Renal cortex interstitium (tissue), 11 donors: ENCODE results near the gene AEN. TPM values are rescaled to one million over a fixed set of nuclear protein-coding genes. Genes with fewer than 3 reads are reported as not detected.

Experiments
- DNase-seq, 11 donors: peaks; one replicate each; pipeline ENCODE4 v3.0.0-alpha.2; 2013; ENCODE audit warnings: low read depth in 9 of 11, low spot score in 4 of 11; ENCODE audit errors: extremely low read depth in 1 of 11
- polyA plus RNA-seq, 3 donors: library from polyadenylated mRNA; unstranded; fragments of 120-200 nt; gene quantifications; one replicate each; pipeline ENCODE4 v1.2.1, GENCODE V29; 2013; ENCODE audit not compliant: insufficient read length in 3 of 3

Gene AEN
- polyA plus RNA-seq, 3 donors: 5.6 to 6.9 (median 5.8) TPM

GRCh38 chr15:88609344-88610090, 11.6 kb upstream of the AEN start:
- DNase-seq: no peak

DNA sequence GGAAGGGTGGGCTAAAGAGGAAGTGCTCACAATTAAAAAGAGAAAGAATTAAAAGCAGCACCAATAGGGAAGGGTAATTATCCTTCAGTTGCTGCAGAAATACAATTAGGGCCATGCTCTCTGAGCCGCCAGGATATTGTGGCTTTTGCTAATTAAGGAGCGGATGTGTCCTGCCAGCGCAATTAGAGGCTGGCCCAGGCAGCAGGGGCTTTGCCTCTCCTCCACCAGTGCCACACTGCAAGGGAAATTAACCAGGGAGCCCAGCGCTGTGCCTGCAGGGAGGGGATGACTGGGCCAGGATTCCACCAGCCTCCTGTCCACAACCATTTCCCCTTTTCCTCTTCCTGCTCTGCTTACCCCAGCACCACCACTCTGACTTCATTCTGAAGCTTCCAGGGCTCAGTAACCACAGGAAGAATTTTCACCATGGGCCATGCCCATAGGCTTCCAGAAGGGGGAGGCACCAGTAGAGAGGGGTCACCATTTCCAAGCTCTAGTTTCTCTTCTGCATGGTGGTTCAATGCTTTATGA, 10.4 kb upstream of the AEN start:
- no peak for DNase-seq

GRCh38 chr15:88612186-88612796, 8.8 kb upstream of the AEN start:
- no peak for DNase-seq

DNA sequence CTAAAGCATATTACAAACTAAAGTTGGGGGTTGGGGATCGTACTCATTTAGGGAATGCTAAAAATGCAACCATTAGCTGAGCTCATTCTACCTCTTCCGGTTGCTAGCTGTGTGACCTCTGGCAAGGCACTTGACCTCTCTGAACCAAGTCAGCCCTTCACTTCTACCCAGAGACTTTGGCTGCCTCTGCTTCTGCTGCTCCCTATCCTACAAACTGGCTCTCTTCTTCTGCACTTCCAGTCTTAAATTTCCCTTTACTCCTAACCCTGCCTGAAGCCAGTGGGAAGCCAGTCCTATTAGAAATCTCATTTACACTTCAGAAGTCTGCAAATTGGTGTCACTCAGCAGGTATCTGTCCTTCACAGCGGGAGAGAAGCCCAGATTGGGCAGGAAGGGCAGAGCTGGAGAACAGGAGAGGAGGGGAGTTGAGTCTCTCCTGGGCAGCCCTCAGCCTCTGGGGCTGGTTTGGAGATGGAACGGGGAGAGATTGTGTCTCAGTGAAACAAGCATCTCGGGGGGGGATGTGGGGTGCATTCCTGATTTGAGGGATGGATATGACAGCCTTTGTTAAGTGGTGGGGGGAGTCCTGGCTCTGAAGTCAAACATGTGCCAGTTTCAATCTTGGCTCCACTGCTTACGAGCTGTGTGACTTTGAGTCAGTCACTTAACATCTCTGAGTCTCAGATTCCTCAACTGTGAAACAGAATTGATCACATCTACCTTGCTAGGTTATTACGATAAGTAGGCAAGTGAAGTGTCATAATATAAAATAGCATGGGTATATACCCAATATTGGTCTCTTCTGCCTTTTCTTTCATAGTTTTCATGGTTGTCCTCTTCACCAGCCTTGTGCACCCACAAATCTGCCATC, 7.8 kb upstream of the AEN start:
- DNase-seq: no peak

DNA sequence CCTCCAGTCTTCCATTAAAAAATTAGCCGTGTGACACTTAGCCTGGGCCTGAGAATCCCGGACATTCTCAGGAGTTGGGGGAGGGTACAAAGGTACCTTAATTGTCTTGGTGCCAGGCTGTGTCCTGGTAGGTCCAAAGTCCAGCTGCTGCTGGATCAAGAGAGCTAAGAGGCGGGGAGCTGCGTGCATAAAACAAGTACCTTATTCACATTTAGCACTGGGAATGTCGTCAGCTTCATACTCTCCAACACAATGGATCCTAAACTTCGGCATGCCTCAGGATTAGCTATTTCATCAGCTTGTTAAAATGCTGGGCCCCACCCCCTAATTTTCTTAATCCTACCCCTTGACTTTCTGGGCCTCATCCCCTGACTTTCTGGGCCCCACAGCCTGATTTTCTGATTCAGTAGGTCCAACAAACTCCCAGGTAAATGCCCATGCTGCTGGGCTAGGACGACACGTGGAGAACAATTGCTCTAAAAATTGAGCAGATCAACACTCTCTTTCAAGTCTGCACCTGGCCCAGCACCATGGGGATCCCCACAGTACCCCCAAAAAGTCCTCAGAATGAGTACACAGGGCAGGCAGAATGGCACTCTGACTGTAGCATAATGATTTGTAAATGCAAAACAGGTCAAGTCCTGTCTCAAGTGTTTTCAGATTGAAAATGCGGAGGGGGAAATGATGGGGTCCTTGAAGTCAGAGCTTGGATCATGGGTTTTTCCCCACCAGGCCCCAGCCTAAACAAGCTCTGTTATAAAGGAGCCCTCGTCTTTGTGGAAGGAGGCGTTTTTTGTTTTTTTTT, 5.6 kb upstream of the AEN start:
- DNase-seq: no peak

- no peak for DNase-seq
Measured at GRCh38 chr15:88616240-88616639, 4.9 kb upstream of the AEN start.

DNA sequence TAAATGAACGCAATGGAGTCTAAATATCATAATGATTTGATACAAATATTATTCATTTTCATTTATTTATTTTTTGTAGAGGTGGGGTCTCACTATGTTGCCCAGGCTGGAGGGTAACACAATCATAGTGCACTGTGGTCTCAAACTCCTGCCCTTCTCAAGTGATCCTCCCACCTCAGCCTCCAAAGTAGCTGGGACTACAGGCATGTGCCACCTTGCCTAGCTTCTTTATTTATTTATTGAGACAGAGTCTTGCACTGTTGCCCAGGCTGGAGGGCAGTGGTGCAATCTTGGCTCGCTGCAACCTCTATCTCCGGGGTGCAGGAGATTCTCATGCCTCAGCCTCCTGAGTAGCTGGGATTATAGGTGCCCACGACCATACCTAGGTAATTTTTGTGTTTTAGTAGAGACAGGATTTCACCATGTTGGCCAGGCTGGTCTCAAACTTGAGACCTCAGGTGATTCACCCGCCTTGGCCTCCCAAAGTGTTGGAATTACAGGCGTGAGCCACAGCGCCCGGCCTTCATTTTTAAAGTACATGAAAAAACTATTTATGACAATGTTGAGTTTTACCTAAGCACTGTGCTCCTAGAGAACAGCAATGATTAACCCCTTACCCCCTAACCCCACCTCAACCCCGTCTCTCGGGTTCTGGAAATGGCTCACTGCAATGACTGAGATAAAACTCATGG, 4.0 kb upstream of the AEN start:
- no peak for DNase-seq

DNA sequence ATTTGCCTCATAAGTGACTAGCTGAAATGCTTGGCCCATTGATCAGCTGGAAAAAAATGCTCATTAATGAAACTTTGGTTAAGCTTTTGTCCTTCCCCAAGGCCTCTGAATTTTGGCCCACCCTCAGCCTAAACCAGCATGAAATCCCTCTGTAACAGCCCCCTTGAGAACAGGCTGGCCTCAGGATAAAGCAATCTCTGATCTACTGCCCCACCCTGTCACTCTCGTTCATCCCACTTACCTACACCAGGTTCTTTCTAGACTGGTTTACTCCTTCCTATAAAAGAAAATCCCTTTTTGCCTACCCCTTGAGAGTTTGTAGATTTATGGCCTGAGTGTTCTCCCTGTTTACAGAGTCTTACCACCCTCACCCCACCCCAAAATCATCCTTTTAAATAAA, 3.4 kb upstream of the AEN start:
- DNase-seq: no peak

DNA sequence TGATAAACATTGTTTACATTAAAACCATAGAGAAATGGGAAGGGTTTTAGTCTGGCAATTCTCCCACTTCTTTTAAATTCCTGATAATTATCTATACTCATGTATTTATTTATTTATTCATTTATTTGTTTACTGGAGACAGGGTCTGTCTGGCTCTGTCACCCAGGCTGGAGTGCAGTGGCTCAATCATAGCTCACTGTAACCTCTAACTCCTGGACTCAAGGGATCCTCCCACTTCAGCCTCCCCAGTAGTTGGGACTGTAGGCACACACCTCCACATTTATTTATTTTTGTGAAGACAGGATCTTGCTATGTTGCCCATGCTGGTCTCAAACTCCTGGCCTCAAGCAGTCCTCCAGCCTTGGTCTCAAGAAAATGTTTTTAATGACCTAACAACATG, 2.5 kb upstream of the AEN start:
- no peak for DNase-seq

- DNase-seq: no peak
Measured at GRCh38 chr15:88619796-88620195, 1.3 kb upstream of the AEN start.

DNA sequence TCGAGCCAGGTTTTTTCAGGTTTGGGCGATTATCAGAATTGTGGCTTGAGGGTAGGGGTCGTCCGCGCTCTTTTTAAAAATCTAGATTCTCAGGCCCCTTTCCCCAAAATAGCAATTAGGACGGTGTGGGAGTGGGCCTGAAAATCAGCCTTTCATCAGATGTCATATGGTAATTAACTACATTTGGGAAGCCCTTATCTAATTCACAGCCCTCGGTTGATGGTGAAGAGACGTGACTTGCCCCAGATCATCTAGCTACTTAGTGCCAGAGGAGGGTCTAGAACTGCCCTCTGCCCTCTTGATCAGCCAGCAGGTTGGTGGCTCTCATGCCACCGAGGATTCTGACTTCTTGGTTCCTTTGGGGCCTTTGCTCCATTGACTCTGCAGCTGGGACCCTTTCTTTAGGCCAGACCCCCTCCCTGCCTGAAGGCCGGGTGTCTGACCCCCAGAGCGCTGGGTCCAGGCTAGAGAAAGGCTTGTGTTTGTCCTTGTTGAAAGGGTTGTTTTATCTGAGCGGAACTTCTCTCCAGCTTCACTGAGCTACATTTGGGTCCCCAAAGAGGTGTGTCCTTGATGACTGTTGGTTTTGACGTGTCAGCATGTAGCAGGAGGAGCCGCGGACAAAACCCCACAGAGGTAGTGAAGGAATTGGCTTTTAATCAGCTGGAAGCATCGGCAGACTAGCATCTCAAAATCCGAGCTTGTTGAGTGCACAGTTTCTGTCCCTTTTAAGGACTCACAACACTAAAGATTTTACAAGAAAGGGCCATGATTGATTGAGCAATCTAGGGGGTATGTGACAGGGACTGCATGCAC, 857 bp downstream of the AEN start:
- DNase-seq: no peak

GRCh38 chr15:88622605-88622975, 1.4 kb downstream of the AEN start:
- DNase-seq: no peak

- no peak for DNase-seq
Measured at GRCh38 chr15:88623061-88623460, 1.9 kb downstream of the AEN start.

DNA sequence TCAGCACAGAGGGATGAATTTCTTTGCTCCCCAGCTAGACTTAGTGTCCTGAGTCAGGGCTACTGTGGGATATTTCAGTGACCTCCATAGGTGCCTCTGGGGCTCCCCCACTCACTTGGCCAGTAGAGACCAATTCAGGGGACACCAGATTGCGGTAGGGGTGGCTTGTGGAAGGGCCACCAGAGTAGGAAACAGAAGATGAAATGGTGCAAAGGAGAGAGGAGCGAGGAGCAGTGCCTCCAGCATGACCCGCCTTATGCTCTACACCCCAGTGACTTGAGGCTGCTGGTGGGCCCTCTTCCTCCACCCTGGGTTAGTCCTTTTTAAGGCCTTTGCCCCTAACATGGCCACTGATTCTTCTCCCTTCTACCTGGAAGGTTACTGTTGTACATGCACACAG, 2.5 kb downstream of the AEN start:
- no peak for DNase-seq

DNA sequence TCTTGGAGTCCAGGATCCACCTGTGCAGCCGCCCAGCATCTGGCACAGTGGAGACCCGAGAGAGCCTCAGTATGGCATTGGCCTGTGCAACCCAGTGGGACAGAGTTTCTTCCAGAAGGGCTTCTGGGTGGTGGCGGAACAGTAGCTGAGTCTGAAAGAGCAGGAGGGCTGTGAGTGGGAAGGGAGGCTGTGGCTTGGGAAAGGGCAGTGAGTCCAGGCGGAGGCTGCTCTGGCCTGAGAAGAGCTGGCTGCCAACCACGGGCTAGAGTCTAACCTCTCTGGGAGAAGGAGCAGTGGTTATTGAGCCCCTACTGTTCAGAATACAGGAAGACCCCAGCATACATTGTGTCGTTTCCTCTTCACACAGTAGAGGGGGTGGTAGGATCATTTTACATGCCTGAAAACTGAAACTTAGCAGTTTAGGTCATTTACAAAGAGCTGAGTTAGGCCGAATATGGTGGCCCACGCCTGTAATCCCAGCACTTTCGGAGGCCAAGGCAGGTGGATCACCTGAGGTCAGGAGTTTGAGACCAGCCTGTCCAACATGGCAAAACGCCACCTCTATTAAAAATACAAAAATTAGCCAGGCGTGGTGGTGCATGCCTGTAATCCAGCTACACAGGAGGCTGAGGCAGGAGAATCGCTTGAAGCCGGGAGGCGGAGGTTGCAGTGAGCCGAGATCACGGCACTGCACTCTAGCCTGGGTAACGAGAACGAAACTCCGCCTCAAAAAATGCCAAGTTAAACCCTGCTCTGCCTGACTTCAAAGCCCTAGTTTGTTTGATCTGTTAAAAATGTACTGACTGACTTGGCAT, 3.2 kb downstream of the AEN start:
- peak in 7 of 11 donors; percentile 46 to 74 (median 61) for DNase-seq

GRCh38 chr15:88624971-88625490, 3.9 kb downstream of the AEN start:
- DNase-seq: no peak
